Peyer's patch (tissue), 4 donors: Measurements from ENCODE around the gene ELFN2. TPM values are rescaled to one million over a fixed set of nuclear protein-coding genes. Genes with fewer than 3 reads are reported as not detected.

Source experiments
- DNase-seq, 3 donors: peaks; one replicate each; pipeline ENCODE4 v3.0.0-alpha.2; 2017 to 2019
- H3K27ac ChIP-seq, 4 donors: fragments of 200-600 bp; sonication (generic); one replicate each; pipeline ENCODE4 v1.5.1; 2016 to 2019
- H3K27me3 ChIP-seq, 2 donors: fragments of 200-600 bp; sonication (generic); one replicate each; pipeline ENCODE4 v1.5.1; 2019
- H3K36me3 ChIP-seq, 3 donors: fragments of 200-600 bp; sonication (generic); one replicate each; pipeline ENCODE4 v1.5.1; 2016 to 2019
- H3K4me1 ChIP-seq, 4 donors: fragments of 200-600 bp; sonication (generic); one replicate each; pipeline ENCODE4 v1.5.1; 2016 to 2019
- H3K4me3 ChIP-seq, 4 donors: fragments of 200-600 bp; sonication (generic); 1 replicate in 3 of 4; 2 replicates in 1 of 4; pipeline ENCODE4 v1.5.1; 2016 to 2019; ENCODE audit warnings: mild to moderate bottlenecking in 1 of 4
- H3K9me3 ChIP-seq, 4 donors: fragments of 200-600 bp; sonication (generic); one replicate each; pipeline ENCODE4 v1.5.1; 2016 to 2019; ENCODE audit warnings: mild to moderate bottlenecking in 1 of 4
- CTCF ChIP-seq, 6 experiments: fragments of 450-650 bp in 4 of 6; fragments of 200-600 bp in 2 of 6; sonication (generic) in 1 of 6; IDR thresholded peaks; one replicate each; pipeline ENCODE4 v1.5.1; 2017 to 2019; ENCODE audit warnings: antibody characterized with exemption in 6 of 6, mild to moderate bottlenecking in 3 of 6, moderate library complexity in 1 of 6
- POLR2A ChIP-seq, 2 donors: fragments of 450-650 bp; IDR thresholded peaks; one replicate each; pipeline ENCODE4 v1.5.1; 2017; ENCODE audit warnings: antibody characterized with exemption in 2 of 2, mild to moderate bottlenecking in 2 of 2, moderate library complexity in 2 of 2
- total RNA-seq, 4 donors: library from RNA; depleted of rRNA; stranded (reverse); fragments of >200 nt; gene quantifications; one replicate each; pipeline ENCODE4 v1.1.0, GENCODE V29; 2016

The ELFN2 gene
- total RNA-seq, 4 donors from 2014 or later: under 0.01 TPM; not detected in 3

- H3K4me3 ChIP-seq: no peak overlapping the region
- no peak overlapping the region for H3K27ac ChIP-seq
- H3K9me3 ChIP-seq: no peaks in the 10 kb centered on the region
- peaks cover 0 to 16% (median 7%) of the 10 kb centered on the region in 4 donors for H3K4me1 ChIP-seq
- no peaks in the 10 kb centered on the region for H3K36me3 ChIP-seq
- DNase-seq: no peak
- peaks cover 0 to 28% of the 10 kb centered on the region in 2 donors for H3K27me3 ChIP-seq
- no peak for TF ChIP-seq POLR2A (IDR thresholded peaks at IDR 0.05)
- TF ChIP-seq CTCF (IDR thresholded peaks at IDR 0.05): no peak
These were observed 1.2 kb downstream of the ELFN2 start for GRCh38 chr22:37425800-37426705.

GRCh38 chr22:37425369-37425768 lies 1.9 kb downstream of the ELFN2 start:
- Histone ChIP-seq H3K36me3 (no peaks in the 10 kb centered on the region), H3K9me3 (no peaks in the 10 kb centered on the region), H3K27me3 (peaks cover 0 to 28% of the 10 kb centered on the region in 2 donors), H3K4me1 (peaks cover 0 to 19% (median 7%) of the 10 kb centered on the region in 4 donors), H3K27ac (no peak overlapping the region), H3K4me3 (no peak overlapping the region)
- no peak for DNase-seq
- no peak for TF ChIP-seq POLR2A (IDR thresholded peaks at IDR 0.05)
- no peak for TF ChIP-seq CTCF (IDR thresholded peaks at IDR 0.05)

GRCh38 chr22:37423283-37423682 lies 4.0 kb downstream of the ELFN2 start:
- Histone ChIP-seq H3K9me3 (no peaks in the 10 kb centered on the region), H3K27ac (no peak overlapping the region), H3K4me3 (no peak overlapping the region), H3K36me3 (no peaks in the 10 kb centered on the region), H3K4me1 (peaks cover 0 to 32% (median 10%) of the 10 kb centered on the region in 4 donors), H3K27me3 (peaks cover 0 to 34% of the 10 kb centered on the region in 2 donors)
- no peak for DNase-seq
- TF ChIP-seq CTCF (IDR thresholded peaks at IDR 0.05): no peak
- no peak for TF ChIP-seq POLR2A (IDR thresholded peaks at IDR 0.05)

- H3K27me3 ChIP-seq: peaks cover 0 to 16% of the 10 kb centered on the region in 2 donors
- TF ChIP-seq CTCF (IDR thresholded peaks at IDR 0.05): no peak
- TF ChIP-seq POLR2A (IDR thresholded peaks at IDR 0.05): no peak
- H3K36me3 ChIP-seq: no peaks in the 10 kb centered on the region
These were observed 5.8 kb downstream of the ELFN2 start for GRCh38 chr22:37421468-37421877.

GRCh38 chr22:37420686-37421467 lies 6.4 kb downstream of the ELFN2 start:
- H3K27me3 ChIP-seq: peaks cover 0 to 16% of the 10 kb centered on the region in 2 donors

More at GRCh38 chr22:37421468-37421877, 5.8 kb downstream of the ELFN2 start:
- Histone ChIP-seq H3K9me3 (no peaks in the 10 kb centered on the region), H3K4me3 (no peak overlapping the region), H3K27ac (no peak overlapping the region), H3K4me1 (peaks cover 0 to 16% (median 4%) of the 10 kb centered on the region in 4 donors)
- no peak for DNase-seq

More at GRCh38 chr22:37420686-37421467, 6.4 kb downstream of the ELFN2 start:
- DNase-seq: peak in 1 of 3 donors; percentile 39
- TF ChIP-seq CTCF (IDR thresholded peaks at IDR 0.05): no peak
- TF ChIP-seq POLR2A (IDR thresholded peaks at IDR 0.05): no peak
- peak overlapping the region in 1 of 4 donors; percentile 28 for H3K4me3 ChIP-seq
- no peaks in the 10 kb centered on the region for H3K9me3 ChIP-seq
- no peak overlapping the region for H3K27ac ChIP-seq
- no peaks in the 10 kb centered on the region for H3K36me3 ChIP-seq
- H3K4me1 ChIP-seq: peaks cover 0 to 16% (median 4%) of the 10 kb centered on the region in 4 donors
